Astrocyte (in vitro differentiated cells and primary cell): Measurements from ENCODE around the gene ST6GALNAC6.

Experiments
- CTCF ChIP-seq: IDR thresholded peaks from 2 replicates; pipeline ENCODE4 v1.5.1; 2011; ENCODE audit warnings: low read depth, mild to moderate bottlenecking, inconsistent platforms, low read length, moderate library complexity; ENCODE audit not compliant: insufficient read depth
- EZH2 ChIP-seq: IDR thresholded peaks from 2 replicates; pipeline ENCODE4 v1.6.1; 2012; ENCODE audit warnings: mild to moderate bottlenecking, low read length, inconsistent platforms; ENCODE audit not compliant: insufficient read depth

- TF ChIP-seq CTCF, result no peak
- no peak for TF ChIP-seq EZH2
Measured at GRCh38 chr9:127873886-127874285, 25.5 kb downstream of the ST6GALNAC6 start.
